HEK293T (cell line): ENCODE measurements around the gene CCL25.

ENCODE experiments used
- ARNT ChIP-seq: fragments of 450-650 bp; IDR thresholded peaks from 2 replicates; pipeline ENCODE4 v1.6.1; 2017; ENCODE audit warnings: mild to moderate bottlenecking
- BHLHE40 ChIP-seq: fragments of 450-650 bp; IDR thresholded peaks from 2 replicates; pipeline ENCODE4 v1.6.1; 2016; ENCODE audit warnings: mild to moderate bottlenecking, moderate library complexity, borderline replicate concordance
- CTBP1 ChIP-seq: fragments of 450-650 bp; IDR thresholded peaks from 2 replicates; pipeline ENCODE4 v1.6.1; 2016; ENCODE audit warnings: borderline replicate concordance
- ELF4 ChIP-seq: fragments of 450-650 bp; IDR thresholded peaks from 2 replicates; pipeline ENCODE4 v1.6.1; 2017; ENCODE audit warnings: antibody characterized with exemption
- FOXA1 ChIP-seq: fragments of 450-650 bp; IDR thresholded peaks from 2 replicates; pipeline ENCODE4 v1.6.1; 2016; ENCODE audit warnings: mild to moderate bottlenecking
- FOXK2 ChIP-seq: fragments of 450-650 bp; IDR thresholded peaks from 2 replicates; pipeline ENCODE4 v1.6.1; 2016; ENCODE audit warnings: mild to moderate bottlenecking
- FOXM1 ChIP-seq: fragments of 450-650 bp; IDR thresholded peaks from 2 replicates; pipeline ENCODE4 v1.6.1; 2017; ENCODE audit warnings: mild to moderate bottlenecking, borderline replicate concordance
- HDGF ChIP-seq: fragments of 450-650 bp; IDR thresholded peaks from 2 replicates; pipeline ENCODE4 v1.6.1; 2017; ENCODE audit warnings: antibody characterized with exemption, borderline replicate concordance
- L3MBTL2 ChIP-seq: fragments of 450-650 bp; conservative IDR thresholded peaks from 2 replicates; pipeline ENCODE4 v1.6.1; 2016; ENCODE audit warnings: mild to moderate bottlenecking
- NFRKB ChIP-seq: fragments of 450-650 bp; IDR thresholded peaks from 2 replicates; pipeline ENCODE4 v1.6.1; 2016; ENCODE audit warnings: mild to moderate bottlenecking, moderate library complexity
- PKNOX1 ChIP-seq: fragments of 450-650 bp; IDR thresholded peaks from 2 replicates; pipeline ENCODE4 v1.6.1; 2016
- SP1 ChIP-seq: fragments of 450-650 bp; IDR thresholded peaks from 2 replicates; pipeline ENCODE4 v1.6.1; 2017
- TARDBP ChIP-seq: fragments of 450-650 bp; IDR thresholded peaks from 2 replicates; pipeline ENCODE4 v1.6.1; 2016

DNA sequence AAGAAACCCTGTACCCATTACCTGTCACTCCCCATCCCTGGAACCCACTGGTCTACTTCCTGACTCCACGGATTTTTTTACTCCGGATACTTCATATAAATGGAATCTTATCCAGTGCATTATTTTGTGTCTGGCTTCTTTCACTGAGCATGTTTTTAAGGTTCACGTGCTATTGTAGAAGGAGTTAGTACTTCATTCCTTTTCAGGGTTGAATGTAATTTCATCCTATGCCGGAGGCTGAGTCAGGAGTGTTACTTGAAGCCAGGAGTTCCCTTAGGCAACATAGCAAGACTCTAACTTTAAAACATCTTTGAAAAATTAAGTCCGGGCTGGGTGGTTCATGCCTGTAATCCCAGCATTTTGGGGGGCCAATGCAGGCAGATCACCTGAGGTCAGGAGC is 29.2 kb upstream of the CCL25 start:
- TF ChIP-seq FOXA1 (no peak), ELF4 (no peak), NFRKB (no peak), FOXM1 (no peak), ARNT (no peak), PKNOX1 (no peak), TARDBP (no peak), CTBP1 (no peak), HDGF (no peak), BHLHE40 (no peak), SP1 (no peak), FOXK2 (no peak), L3MBTL2 (no peak)
